ENCODE measurements around the gene ZNF610.

- TF ChIP-seq CTCF (IDR thresholded peaks at IDR 0.05), result no peak
- TF ChIP-seq MLX (CRISPR knock-in tag; IDR thresholded peaks at IDR 0.05), result no peak
- TF ChIP-seq CBFB (CRISPR knock-in tag; IDR thresholded peaks at IDR 0.05; ENCODE audit: low read depth), result no peak
- TF ChIP-seq ESRRA (CRISPR knock-in tag; IDR thresholded peaks at IDR 0.05; ENCODE audit: borderline replicate concordance), result no peak
- no peak for TF ChIP-seq E2F5 (CRISPR knock-in tag; IDR thresholded peaks at IDR 0.05)
- no peak for TF ChIP-seq SP1 (CRISPR knock-in tag; conservative IDR thresholded peaks at IDR 0.05)
Measured at GRCh38 chr19:52370341-52370710, 34.3 kb downstream of the ZNF610 start.

Measured in WTC11 (cell line).